Neural cell (in vitro differentiated cells): ENCODE results near the gene LRMDA. TPM values are rescaled to one million over a fixed set of nuclear protein-coding genes. Genes with fewer than 3 reads are reported as not detected.

ENCODE experiments used
- H2AFZ ChIP-seq: fragments of 200-600, 300-800 bp; sonication (generic), shearing (Covaris generic); 2 replicates; pipeline ENCODE4 v1.6.0; 2014; ENCODE audit warnings: low read depth, mild to moderate bottlenecking, antibody characterized with exemption, low read length, moderate library complexity
- H3F3A ChIP-seq: fragments of 200-600 bp; shearing (Covaris generic); 2 replicates; pipeline ENCODE4 v1.6.1; 2016; ENCODE audit warnings: mild to moderate bottlenecking, moderate library complexity, mixed read lengths, antibody characterized with exemption, low read length; ENCODE audit not compliant: insufficient read depth, poor library complexity, severe bottlenecking
- H3K27ac ChIP-seq: fragments of 200-600, 300-800 bp; sonication (generic), shearing (Covaris generic); 2 replicates; pipeline ENCODE4 v1.5.1; 2014; ENCODE audit warnings: mild to moderate bottlenecking, low read length, moderate library complexity
- H3K27me3 ChIP-seq: fragments of 300-800, 200-600 bp; sonication (generic), shearing (Covaris generic); 2 replicates; pipeline ENCODE4 v1.6.0; 2014; ENCODE audit warnings: mild to moderate bottlenecking, low read depth, low read length, moderate library complexity; ENCODE audit not compliant: insufficient read depth
- H3K36me3 ChIP-seq: fragments of 300-800, 200-600 bp; sonication (generic), shearing (Covaris generic); 2 replicates; pipeline ENCODE4 v1.5.1; 2014; ENCODE audit warnings: mild to moderate bottlenecking, antibody characterized with exemption, low read length, moderate library complexity; ENCODE audit not compliant: insufficient read depth
- H3K4me2 ChIP-seq: fragments of 300-800, 200-600 bp; sonication (generic), shearing (Covaris generic); 2 replicates; pipeline ENCODE4 v1.6.0; 2014; ENCODE audit warnings: mild to moderate bottlenecking, low read length
- H3K4me3 ChIP-seq: fragments of 300-800, 200-600 bp; sonication (generic), shearing (Covaris generic); 2 replicates; pipeline ENCODE4 v1.5.1; 2014; ENCODE audit warnings: mild to moderate bottlenecking, low read length, moderate library complexity
- H3K79me2 ChIP-seq: fragments of 200-600 bp; shearing (Covaris generic); replicated peaks from 2 replicates; pipeline ENCODE4 v1.6.0; 2014; ENCODE audit warnings: mild to moderate bottlenecking, low read length, moderate library complexity; ENCODE audit not compliant: insufficient read depth
- H3K9ac ChIP-seq: fragments of 300-800, 200-600 bp; sonication (generic), shearing (Covaris generic); 2 replicates; pipeline ENCODE4 v1.6.1; 2016; ENCODE audit warnings: mild to moderate bottlenecking, low read length, mixed read lengths
- H3K9me2 ChIP-seq: fragments of 200-600 bp; shearing (Covaris generic); 2 replicates; pipeline ENCODE4 v1.6.1; 2016; ENCODE audit warnings: mild to moderate bottlenecking, low read length, mixed read lengths; ENCODE audit not compliant: insufficient read depth
- H3K9me3 ChIP-seq: fragments of 200-600, 300-800 bp; sonication (generic), shearing (Covaris generic); 2 replicates; pipeline ENCODE4 v1.6.1; 2016; ENCODE audit warnings: mild to moderate bottlenecking, mixed run types, low read length, moderate library complexity, mixed read lengths
- H4K20me1 ChIP-seq: fragments of 200-600 bp; shearing (Covaris generic); 2 replicates; pipeline ENCODE4 v1.6.1; 2016; ENCODE audit warnings: mild to moderate bottlenecking, mixed run types; ENCODE audit not compliant: insufficient read depth
- EP300 ChIP-seq: fragments of 450-650 bp; conservative IDR thresholded peaks from 2 replicates; pipeline ENCODE4 v1.6.1; 2014; ENCODE audit warnings: antibody characterized with exemption, mild to moderate bottlenecking, moderate library complexity; ENCODE audit not compliant: poor library complexity, severe bottlenecking
- EZH2 ChIP-seq: fragments of 200-600, 300-800 bp; shearing (Covaris generic), sonication (generic); IDR thresholded peaks from 2 replicates; pipeline ENCODE4 v1.6.1; 2014; ENCODE audit warnings: antibody characterized with exemption, low read length, borderline replicate concordance, mild to moderate bottlenecking; ENCODE audit not compliant: insufficient read depth, poor library complexity, severe bottlenecking
- MXI1 ChIP-seq: fragments of 450-650 bp; conservative IDR thresholded peaks from 2 replicates; pipeline ENCODE4 v1.6.1; 2014; ENCODE audit warnings: antibody characterized with exemption, mild to moderate bottlenecking; ENCODE audit not compliant: poor library complexity, severe bottlenecking
- POLR2AphosphoS5 ChIP-seq: IDR thresholded peaks from 2 replicates; pipeline ENCODE4 v1.6.1; 2012
- RAD21 ChIP-seq: fragments of 450-650 bp; conservative IDR thresholded peaks from 2 replicates; pipeline ENCODE4 v1.6.1; 2014; ENCODE audit warnings: antibody characterized with exemption, mild to moderate bottlenecking, moderate library complexity
- SMC3 ChIP-seq: fragments of 450-650 bp; conservative IDR thresholded peaks from 2 replicates; pipeline ENCODE4 v1.6.1; 2014; ENCODE audit warnings: antibody characterized with exemption, mild to moderate bottlenecking, moderate library complexity; ENCODE audit not compliant: poor library complexity
- TAF1 ChIP-seq: IDR thresholded peaks from 2 replicates; pipeline ENCODE4 v1.6.1; 2012; ENCODE audit warnings: low read depth
- polyA plus RNA-seq: library from polyadenylated mRNA; depleted of rRNA; stranded (reverse); fragments of >200 nt; gene quantifications from 2 replicates; pipeline ENCODE4 v1.2.3, GENCODE V29; 2014
- TF ChIP-seq, protein P1 (sequence below): IDR thresholded peaks from 2 replicates; pipeline ENCODE4 v1.6.1; 2012; ENCODE audit warnings: borderline replicate concordance
- TF ChIP-seq, protein P2 (sequence below): fragments of 450-650 bp; IDR thresholded peaks from 2 replicates; pipeline ENCODE4 v1.5.1; 2014; ENCODE audit warnings: antibody characterized with exemption, mild to moderate bottlenecking, moderate library complexity; ENCODE audit not compliant: poor library complexity, severe bottlenecking

LRMDA gene
- polyA plus RNA-seq, 1 donor from 2014 or later: 5.6 TPM

DNA sequence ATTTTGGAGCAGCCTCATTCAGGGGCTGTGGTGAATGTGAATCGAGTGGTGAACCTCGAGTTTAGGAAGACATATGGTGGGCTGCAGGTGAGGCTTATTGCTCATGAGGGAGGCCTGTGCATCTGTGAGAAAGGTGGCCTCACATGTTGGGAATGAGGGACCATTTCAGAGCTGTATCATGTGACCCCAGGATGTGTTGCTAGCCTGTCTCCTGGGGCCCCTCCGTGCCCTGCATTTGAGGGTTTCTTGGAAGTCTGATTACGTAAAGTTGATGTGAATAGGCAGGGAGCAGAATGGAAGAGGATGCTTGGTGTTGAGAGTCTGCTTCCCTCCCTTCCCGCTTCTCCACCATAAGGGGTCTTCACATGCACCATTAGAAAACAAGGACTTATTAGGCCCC is 569.1 kb downstream of the LRMDA start:
- H3K9me2 ChIP-seq: no peaks in the 10 kb centered on the region
- no peaks in the 10 kb centered on the region for H3K79me2 ChIP-seq
- no peaks in the 10 kb centered on the region for H3K27me3 ChIP-seq
- peak overlapping the region; percentile 35 for H3K4me3 ChIP-seq
- peak overlapping the region; percentile 10 for H3K4me2 ChIP-seq
- TF ChIP-seq RAD21 (no peak), EP300 (no peak), SMC3 (no peak), MXI1 (no peak), EZH2 (no peak), POLR2AphosphoS5 (no peak), TAF1 (no peak)
- TF ChIP-seq, protein P1, sequence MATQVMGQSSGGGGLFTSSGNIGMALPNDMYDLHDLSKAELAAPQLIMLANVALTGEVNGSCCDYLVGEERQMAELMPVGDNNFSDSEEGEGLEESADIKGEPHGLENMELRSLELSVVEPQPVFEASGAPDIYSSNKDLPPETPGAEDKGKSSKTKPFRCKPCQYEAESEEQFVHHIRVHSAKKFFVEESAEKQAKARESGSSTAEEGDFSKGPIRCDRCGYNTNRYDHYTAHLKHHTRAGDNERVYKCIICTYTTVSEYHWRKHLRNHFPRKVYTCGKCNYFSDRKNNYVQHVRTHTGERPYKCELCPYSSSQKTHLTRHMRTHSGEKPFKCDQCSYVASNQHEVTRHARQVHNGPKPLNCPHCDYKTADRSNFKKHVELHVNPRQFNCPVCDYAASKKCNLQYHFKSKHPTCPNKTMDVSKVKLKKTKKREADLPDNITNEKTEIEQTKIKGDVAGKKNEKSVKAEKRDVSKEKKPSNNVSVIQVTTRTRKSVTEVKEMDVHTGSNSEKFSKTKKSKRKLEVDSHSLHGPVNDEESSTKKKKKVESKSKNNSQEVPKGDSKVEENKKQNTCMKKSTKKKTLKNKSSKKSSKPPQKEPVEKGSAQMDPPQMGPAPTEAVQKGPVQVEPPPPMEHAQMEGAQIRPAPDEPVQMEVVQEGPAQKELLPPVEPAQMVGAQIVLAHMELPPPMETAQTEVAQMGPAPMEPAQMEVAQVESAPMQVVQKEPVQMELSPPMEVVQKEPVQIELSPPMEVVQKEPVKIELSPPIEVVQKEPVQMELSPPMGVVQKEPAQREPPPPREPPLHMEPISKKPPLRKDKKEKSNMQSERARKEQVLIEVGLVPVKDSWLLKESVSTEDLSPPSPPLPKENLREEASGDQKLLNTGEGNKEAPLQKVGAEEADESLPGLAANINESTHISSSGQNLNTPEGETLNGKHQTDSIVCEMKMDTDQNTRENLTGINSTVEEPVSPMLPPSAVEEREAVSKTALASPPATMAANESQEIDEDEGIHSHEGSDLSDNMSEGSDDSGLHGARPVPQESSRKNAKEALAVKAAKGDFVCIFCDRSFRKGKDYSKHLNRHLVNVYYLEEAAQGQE: no peak
- TF ChIP-seq, protein P2, sequence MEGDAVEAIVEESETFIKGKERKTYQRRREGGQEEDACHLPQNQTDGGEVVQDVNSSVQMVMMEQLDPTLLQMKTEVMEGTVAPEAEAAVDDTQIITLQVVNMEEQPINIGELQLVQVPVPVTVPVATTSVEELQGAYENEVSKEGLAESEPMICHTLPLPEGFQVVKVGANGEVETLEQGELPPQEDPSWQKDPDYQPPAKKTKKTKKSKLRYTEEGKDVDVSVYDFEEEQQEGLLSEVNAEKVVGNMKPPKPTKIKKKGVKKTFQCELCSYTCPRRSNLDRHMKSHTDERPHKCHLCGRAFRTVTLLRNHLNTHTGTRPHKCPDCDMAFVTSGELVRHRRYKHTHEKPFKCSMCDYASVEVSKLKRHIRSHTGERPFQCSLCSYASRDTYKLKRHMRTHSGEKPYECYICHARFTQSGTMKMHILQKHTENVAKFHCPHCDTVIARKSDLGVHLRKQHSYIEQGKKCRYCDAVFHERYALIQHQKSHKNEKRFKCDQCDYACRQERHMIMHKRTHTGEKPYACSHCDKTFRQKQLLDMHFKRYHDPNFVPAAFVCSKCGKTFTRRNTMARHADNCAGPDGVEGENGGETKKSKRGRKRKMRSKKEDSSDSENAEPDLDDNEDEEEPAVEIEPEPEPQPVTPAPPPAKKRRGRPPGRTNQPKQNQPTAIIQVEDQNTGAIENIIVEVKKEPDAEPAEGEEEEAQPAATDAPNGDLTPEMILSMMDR: no peak
- H4K20me1 ChIP-seq: no peaks in the 10 kb centered on the region
- no peak overlapping the region for H2AFZ ChIP-seq
- H3K27ac ChIP-seq: peak overlapping the region; percentile 94
- H3K9ac ChIP-seq: peak overlapping the region; percentile 62
- H3F3A ChIP-seq: peaks cover 22% of the 10 kb centered on the region
- no peaks in the 10 kb centered on the region for H3K9me3 ChIP-seq
- H3K36me3 ChIP-seq: no peaks in the 10 kb centered on the region

DNA sequence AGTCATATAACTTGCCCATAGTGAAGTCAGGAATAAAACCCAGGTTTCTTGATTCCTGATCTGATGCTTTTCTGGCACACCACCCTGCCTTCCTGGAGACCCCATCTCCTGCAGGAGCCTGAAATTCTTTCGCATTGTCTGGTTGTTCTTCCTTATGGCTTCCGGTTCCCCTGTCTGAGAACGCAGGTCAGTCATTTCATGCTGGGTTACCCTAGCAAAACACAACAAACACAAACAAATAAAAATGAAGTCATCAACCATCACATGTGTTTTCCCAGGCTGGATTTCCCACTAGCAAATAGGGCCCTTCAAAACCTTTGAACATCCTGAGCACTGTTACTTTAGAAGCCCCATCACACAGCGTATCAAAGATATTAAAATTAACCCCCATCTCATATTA is 569.6 kb downstream of the LRMDA start:
- H3K79me2 ChIP-seq: no peaks in the 10 kb centered on the region
- H3K27ac ChIP-seq: peak overlapping the region; percentile 94
- TF ChIP-seq EP300 (no peak), TAF1 (no peak), MXI1 (no peak), SMC3 (no peak)
- TF ChIP-seq, protein P2: no peak
- TF ChIP-seq, protein P1: no peak
- no peaks in the 10 kb centered on the region for H3K9me2 ChIP-seq
- peaks cover 18% of the 10 kb centered on the region for H3F3A ChIP-seq
- no peak overlapping the region for H3K4me3 ChIP-seq
- peak overlapping the region; percentile 62 for H3K9ac ChIP-seq
- no peak overlapping the region for H2AFZ ChIP-seq
- no peaks in the 10 kb centered on the region for H3K27me3 ChIP-seq
- no peaks in the 10 kb centered on the region for H3K36me3 ChIP-seq
- no peaks in the 10 kb centered on the region for H3K9me3 ChIP-seq
- no peaks in the 10 kb centered on the region for H4K20me1 ChIP-seq
- no peak overlapping the region for H3K4me2 ChIP-seq
